ENCODE measurements around the gene NAGLU. TPM values are rescaled to one million over a fixed set of nuclear protein-coding genes. Genes with fewer than 3 reads are reported as not detected.
A peak's percentile ranks its signal among the peaks of the same experiment; 100 is the strongest.

The NAGLU gene
- total and polyA plus RNA-seq, 2 of the 13 experiments (the other 11 are each of a cell fraction or from before 2014, with no cell fraction given) = 28.2 to 40.1 TPM

DNA sequence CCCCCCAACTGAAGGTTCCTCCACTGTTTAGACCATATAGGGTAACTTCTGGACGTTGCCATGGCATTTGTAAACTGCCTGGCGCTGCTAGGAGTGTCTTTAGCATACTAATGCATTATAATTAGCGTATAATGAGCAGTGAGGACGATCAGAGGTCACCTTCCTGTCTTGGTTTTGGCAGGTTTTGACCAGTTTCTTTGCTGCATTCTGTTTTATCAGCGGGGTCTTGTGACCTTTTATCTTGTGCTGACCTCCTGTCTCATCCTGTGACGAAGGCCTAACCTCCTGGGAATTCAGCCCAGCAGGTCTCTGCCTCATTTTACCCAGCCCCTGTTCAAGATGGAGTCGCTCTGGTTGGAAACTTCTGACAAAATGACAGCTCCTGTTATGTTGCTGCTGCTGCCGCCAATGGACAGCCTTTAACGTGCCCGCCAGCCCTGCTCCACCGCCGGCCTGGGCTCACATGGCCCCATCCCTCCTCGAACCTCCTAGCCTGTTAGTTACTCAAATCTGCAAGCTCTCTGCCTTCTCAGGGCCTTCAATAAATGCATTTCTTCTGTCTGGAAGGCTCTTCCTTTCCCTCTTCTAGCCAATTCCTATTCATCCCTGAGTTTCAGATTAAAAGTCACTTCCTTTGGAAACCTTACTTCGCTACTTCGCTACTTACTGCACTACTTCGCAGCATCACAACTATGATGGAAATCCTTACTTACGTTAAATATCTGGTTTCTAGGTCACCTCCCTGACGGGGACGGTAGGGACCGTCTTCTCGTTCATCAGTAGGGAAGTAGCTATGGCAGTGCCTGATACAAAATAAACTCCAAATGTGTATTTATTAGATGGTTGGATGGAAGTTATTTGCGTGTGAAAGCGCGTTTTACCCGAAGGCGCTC lies 640 bp upstream of the NAGLU start (continued):
- 0 out of 2 replicates have a peak, but pooled peaks have one; percentile 21 for TF ChIP-seq PRDM10 (CRISPR knock-in tag; IDR thresholded peaks at IDR 0.05; ENCODE audit: low read depth)
- TF ChIP-seq SAFB2 (CRISPR knock-in tag; IDR thresholded peaks at IDR 0.05; ENCODE audit: borderline replicate concordance, low read depth) = peak; percentile 84; the same call in 1 of the 2 replicates
- 0 out of 2 replicates have a peak, but pooled peaks have one; percentile 54 for TF ChIP-seq KMT2A (CRISPR knock-in tag; IDR thresholded peaks at IDR 0.05)
- 0 out of 4 replicates have a peak, but pooled peaks of 1 of the 2 experiments have one; percentile 43 for TF ChIP-seq ATF4 (CRISPR knock-in tag; IDR thresholded peaks at IDR 0.05)
- TF ChIP-seq, protein P1, sequence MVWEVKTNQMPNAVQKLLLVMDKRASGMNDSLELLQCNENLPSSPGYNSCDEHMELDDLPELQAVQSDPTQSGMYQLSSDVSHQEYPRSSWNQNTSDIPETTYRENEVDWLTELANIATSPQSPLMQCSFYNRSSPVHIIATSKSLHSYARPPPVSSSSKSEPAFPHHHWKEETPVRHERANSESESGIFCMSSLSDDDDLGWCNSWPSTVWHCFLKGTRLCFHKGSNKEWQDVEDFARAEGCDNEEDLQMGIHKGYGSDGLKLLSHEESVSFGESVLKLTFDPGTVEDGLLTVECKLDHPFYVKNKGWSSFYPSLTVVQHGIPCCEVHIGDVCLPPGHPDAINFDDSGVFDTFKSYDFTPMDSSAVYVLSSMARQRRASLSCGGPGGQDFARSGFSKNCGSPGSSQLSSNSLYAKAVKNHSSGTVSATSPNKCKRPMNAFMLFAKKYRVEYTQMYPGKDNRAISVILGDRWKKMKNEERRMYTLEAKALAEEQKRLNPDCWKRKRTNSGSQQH (CRISPR knock-in tag; IDR thresholded peaks at IDR 0.05; ENCODE audit: low read depth) = no peak
- TF ChIP-seq KLF12 (CRISPR knock-in tag; IDR thresholded peaks at IDR 0.05; ENCODE audit: borderline replicate concordance) = no peak
- TF ChIP-seq NFATC3 (CRISPR knock-in tag; IDR thresholded peaks at IDR 0.05) = peak; percentile 93; the same call in 1 of the 2 replicates
- TF ChIP-seq EEA1 (CRISPR knock-in tag; IDR thresholded peaks at IDR 0.05; ENCODE audit: borderline replicate concordance) = 0 out of 2 replicates have a peak, but pooled peaks have one; percentile 60
- TF ChIP-seq, protein P2, sequence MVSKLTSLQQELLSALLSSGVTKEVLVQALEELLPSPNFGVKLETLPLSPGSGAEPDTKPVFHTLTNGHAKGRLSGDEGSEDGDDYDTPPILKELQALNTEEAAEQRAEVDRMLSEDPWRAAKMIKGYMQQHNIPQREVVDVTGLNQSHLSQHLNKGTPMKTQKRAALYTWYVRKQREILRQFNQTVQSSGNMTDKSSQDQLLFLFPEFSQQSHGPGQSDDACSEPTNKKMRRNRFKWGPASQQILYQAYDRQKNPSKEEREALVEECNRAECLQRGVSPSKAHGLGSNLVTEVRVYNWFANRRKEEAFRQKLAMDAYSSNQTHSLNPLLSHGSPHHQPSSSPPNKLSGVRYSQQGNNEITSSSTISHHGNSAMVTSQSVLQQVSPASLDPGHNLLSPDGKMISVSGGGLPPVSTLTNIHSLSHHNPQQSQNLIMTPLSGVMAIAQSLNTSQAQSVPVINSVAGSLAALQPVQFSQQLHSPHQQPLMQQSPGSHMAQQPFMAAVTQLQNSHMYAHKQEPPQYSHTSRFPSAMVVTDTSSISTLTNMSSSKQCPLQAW (CRISPR knock-in tag; IDR thresholded peaks at IDR 0.05) = peak; percentile 73; the same call in 1 of the 2 replicates
- 0 out of 2 replicates have a peak, but pooled peaks have one; percentile 44 for TF ChIP-seq ZSCAN29 (CRISPR knock-in tag; conservative IDR thresholded peaks at IDR 0.05)
- TF ChIP-seq EP300 (IDR thresholded peaks at IDR 0.05; ENCODE audit: low read depth in 2 of 2, low read length in 2 of 2) = no peak
- 0 out of 2 replicates have a peak, but pooled peaks have one; percentile 2 for TF ChIP-seq EP300 (CRISPR knock-in tag; IDR thresholded peaks at IDR 0.05; ENCODE audit: borderline replicate concordance)
- no peak for TF ChIP-seq CEBPB (IDR thresholded peaks at IDR 0.05; ENCODE audit: borderline replicate concordance, low read depth, low read length)
- no peak for TF ChIP-seq GTF2F1 (IDR thresholded peaks at IDR 0.05; ENCODE audit: low read length)
- TF ChIP-seq, protein P3, sequence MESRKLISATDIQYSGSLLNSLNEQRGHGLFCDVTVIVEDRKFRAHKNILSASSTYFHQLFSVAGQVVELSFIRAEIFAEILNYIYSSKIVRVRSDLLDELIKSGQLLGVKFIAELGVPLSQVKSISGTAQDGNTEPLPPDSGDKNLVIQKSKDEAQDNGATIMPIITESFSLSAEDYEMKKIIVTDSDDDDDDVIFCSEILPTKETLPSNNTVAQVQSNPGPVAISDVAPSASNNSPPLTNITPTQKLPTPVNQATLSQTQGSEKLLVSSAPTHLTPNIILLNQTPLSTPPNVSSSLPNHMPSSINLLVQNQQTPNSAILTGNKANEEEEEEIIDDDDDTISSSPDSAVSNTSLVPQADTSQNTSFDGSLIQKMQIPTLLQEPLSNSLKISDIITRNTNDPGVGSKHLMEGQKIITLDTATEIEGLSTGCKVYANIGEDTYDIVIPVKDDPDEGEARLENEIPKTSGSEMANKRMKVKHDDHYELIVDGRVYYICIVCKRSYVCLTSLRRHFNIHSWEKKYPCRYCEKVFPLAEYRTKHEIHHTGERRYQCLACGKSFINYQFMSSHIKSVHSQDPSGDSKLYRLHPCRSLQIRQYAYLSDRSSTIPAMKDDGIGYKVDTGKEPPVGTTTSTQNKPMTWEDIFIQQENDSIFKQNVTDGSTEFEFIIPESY (CRISPR knock-in tag; IDR thresholded peaks at IDR 0.05) = peak; percentile 92
- TF ChIP-seq SRSF9 (IDR thresholded peaks at IDR 0.05; ENCODE audit: borderline replicate concordance, insufficient read depth, low read depth, low read length, poor library complexity, severe bottlenecking) = no peak
- peak; percentile 49; the same call in 1 of the 2 replicates for TF ChIP-seq ZNF510 (CRISPR knock-in tag; IDR thresholded peaks at IDR 0.05; ENCODE audit: low read depth)

Data from HepG2 (cell line).